Hypothalamus (tissue), 51 donors: ENCODE measurements around the gene SLC9A9.

Experiments used
- DNase-seq, 51 donors: peaks; one replicate each; lab custom pipeline; 2025; lab: John Stamatoyannopoulos, UW

The SLC9A9 gene

GRCh38 chr3:143273975-143274690, 574.1 kb downstream of the SLC9A9 start:
- DNase-seq: no peak

GRCh38 chr3:143271136-143271535, 577.1 kb downstream of the SLC9A9 start:
- no peak for DNase-seq

GRCh38 chr3:143269741-143270140, 578.5 kb downstream of the SLC9A9 start:
- DNase-seq: no peak

- no peak for DNase-seq
These were observed 580.3 kb downstream of the SLC9A9 start for GRCh38 chr3:143267989-143268388.

GRCh38 chr3:143266927-143267326, 581.3 kb downstream of the SLC9A9 start:
- DNase-seq: no peak

- DNase-seq: no peak
These were observed 581.8 kb downstream of the SLC9A9 start for GRCh38 chr3:143266511-143266910.

- DNase-seq: no peak
These were observed 582.7 kb downstream of the SLC9A9 start for GRCh38 chr3:143265501-143266070.

GRCh38 chr3:143263852-143264513, 584.3 kb downstream of the SLC9A9 start:
- no peak for DNase-seq

GRCh38 chr3:143261848-143262247, 586.4 kb downstream of the SLC9A9 start:
- no peak for DNase-seq

- no peak for DNase-seq
These were observed 589.6 kb downstream of the SLC9A9 start for GRCh38 chr3:143258692-143259091.

GRCh38 chr3:143256416-143256815, 591.9 kb downstream of the SLC9A9 start:
- no peak for DNase-seq

GRCh38 chr3:143255739-143256138, 592.5 kb downstream of the SLC9A9 start:
- no peak for DNase-seq

GRCh38 chr3:143252931-143253330, 595.3 kb downstream of the SLC9A9 start:
- DNase-seq: no peak

- no peak for DNase-seq
These were observed 599.3 kb downstream of the SLC9A9 start for GRCh38 chr3:143249014-143249413.

- DNase-seq: no peak
These were observed 601.2 kb downstream of the SLC9A9 start for GRCh38 chr3:143247073-143247472.

- DNase-seq: no peak
These were observed 602.6 kb downstream of the SLC9A9 start for GRCh38 chr3:143245692-143246091.

- DNase-seq: no peak
These were observed 603.7 kb downstream of the SLC9A9 start for GRCh38 chr3:143244516-143245063.

GRCh38 chr3:143243686-143244085, 604.6 kb downstream of the SLC9A9 start:
- no peak for DNase-seq

GRCh38 chr3:143242691-143243090, 605.6 kb downstream of the SLC9A9 start:
- no peak for DNase-seq

- DNase-seq: no peak
These were observed 606.2 kb downstream of the SLC9A9 start for GRCh38 chr3:143242101-143242500.

GRCh38 chr3:143241481-143241951, 606.8 kb downstream of the SLC9A9 start:
- DNase-seq: no peak

GRCh38 chr3:143240886-143241285, 607.4 kb downstream of the SLC9A9 start:
- DNase-seq: no peak
